ENCODE results near the gene NTN1.

The NTN1 gene

DNA sequence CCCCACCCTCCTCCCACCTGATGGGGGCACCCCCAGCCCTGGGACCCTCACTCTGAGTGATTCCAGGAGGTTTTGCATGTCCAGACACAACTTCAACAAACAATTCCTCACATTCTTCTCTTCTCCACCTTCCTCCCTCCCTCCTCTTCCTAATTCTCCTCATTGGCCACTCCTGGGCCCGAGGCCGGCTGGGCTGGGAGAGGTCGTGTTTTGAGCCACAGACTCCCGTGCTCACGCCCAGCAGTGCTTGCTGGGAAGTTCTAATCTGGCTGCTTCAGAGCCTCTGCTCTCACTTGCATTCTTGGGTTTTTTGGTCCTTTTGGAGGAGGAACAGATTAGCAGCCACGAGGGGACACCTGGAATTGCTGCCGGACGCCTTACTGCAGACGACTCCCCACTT lies 157.0 kb downstream of the NTN1 start:
- no peak overlapping the region for H2AFZ ChIP-seq (ENCODE audit: low read depth, low read length)
- no peak overlapping the region for H3K4me3 ChIP-seq (ENCODE audit: low read length)
- H3K9me3 ChIP-seq (ENCODE audit: low read length): peaks cover 8% of the 10 kb centered on the region
- no peaks in the 10 kb centered on the region for H3K4me1 ChIP-seq (ENCODE audit: insufficient read depth, low read length)
- no peaks in the 10 kb centered on the region for H3K27me3 ChIP-seq (ENCODE audit: insufficient read depth, low read length)
- H3K36me3 ChIP-seq (ENCODE audit: insufficient read depth, low read length): no peaks in the 10 kb centered on the region

DNA sequence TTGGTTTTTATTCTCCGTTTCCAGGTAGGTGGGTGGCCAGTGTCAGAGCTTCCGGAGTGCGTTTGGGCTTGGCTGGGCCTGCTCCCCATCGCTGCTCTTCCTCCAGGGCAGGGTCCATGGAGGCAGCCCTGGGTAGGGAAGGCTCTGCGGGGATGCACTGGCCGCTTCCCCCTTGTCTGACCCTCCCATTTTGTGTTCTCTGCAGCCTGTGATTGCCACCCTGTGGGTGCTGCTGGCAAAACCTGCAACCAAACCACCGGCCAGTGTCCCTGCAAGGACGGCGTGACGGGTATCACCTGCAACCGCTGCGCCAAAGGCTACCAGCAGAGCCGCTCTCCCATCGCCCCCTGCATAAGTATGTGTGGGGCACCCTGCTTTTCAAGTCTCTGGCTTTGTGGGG lies 158.3 kb downstream of the NTN1 start:
- Histone ChIP-seq H2AFZ (ENCODE audit: low read depth, low read length) (no peak overlapping the region), H3K36me3 (ENCODE audit: insufficient read depth, low read length) (no peaks in the 10 kb centered on the region), H3K4me1 (ENCODE audit: insufficient read depth, low read length) (no peaks in the 10 kb centered on the region), H3K9me3 (ENCODE audit: low read length) (peaks cover 1% of the 10 kb centered on the region), H3K27me3 (ENCODE audit: insufficient read depth, low read length) (no peaks in the 10 kb centered on the region), H3K4me3 (ENCODE audit: low read length) (no peak overlapping the region)

GRCh38 chr17:9181640-9182039 lies 160.3 kb downstream of the NTN1 start:
- H3K4me3 ChIP-seq (ENCODE audit: low read length): no peak overlapping the region
- no peaks in the 10 kb centered on the region for H3K4me1 ChIP-seq (ENCODE audit: insufficient read depth, low read length)
- no peaks in the 10 kb centered on the region for H3K27me3 ChIP-seq (ENCODE audit: insufficient read depth, low read length)

GRCh38 chr17:9183306-9183705 lies 162.0 kb downstream of the NTN1 start:
- no peaks in the 10 kb centered on the region for H3K36me3 ChIP-seq (ENCODE audit: insufficient read depth, low read length)
- no peaks in the 10 kb centered on the region for H3K4me1 ChIP-seq (ENCODE audit: insufficient read depth, low read length)
- H3K27me3 ChIP-seq (ENCODE audit: insufficient read depth, low read length): no peaks in the 10 kb centered on the region
- no peaks in the 10 kb centered on the region for H3K9me3 ChIP-seq (ENCODE audit: low read length)
- H3K4me3 ChIP-seq (ENCODE audit: low read length): no peak overlapping the region
- no peak overlapping the region for H2AFZ ChIP-seq (ENCODE audit: low read depth, low read length)

More at GRCh38 chr17:9181640-9182039, 160.3 kb downstream of the NTN1 start:
- no peaks in the 10 kb centered on the region for H3K36me3 ChIP-seq (ENCODE audit: insufficient read depth, low read length)
- no peaks in the 10 kb centered on the region for H3K9me3 ChIP-seq (ENCODE audit: low read length)
- no peak overlapping the region for H2AFZ ChIP-seq (ENCODE audit: low read depth, low read length)

GRCh38 chr17:9185142-9185541 lies 163.8 kb downstream of the NTN1 start:
- Histone ChIP-seq H2AFZ (ENCODE audit: low read depth, low read length) (no peak overlapping the region), H3K9me3 (ENCODE audit: low read length) (no peaks in the 10 kb centered on the region), H3K4me3 (ENCODE audit: low read length) (no peak overlapping the region), H3K4me1 (ENCODE audit: insufficient read depth, low read length) (no peaks in the 10 kb centered on the region), H3K27me3 (ENCODE audit: insufficient read depth, low read length) (no peaks in the 10 kb centered on the region), H3K36me3 (ENCODE audit: insufficient read depth, low read length) (no peaks in the 10 kb centered on the region)

- no peak overlapping the region for H3K4me3 ChIP-seq (ENCODE audit: low read length)
- no peaks in the 10 kb centered on the region for H3K27me3 ChIP-seq (ENCODE audit: insufficient read depth, low read length)
- H3K4me1 ChIP-seq (ENCODE audit: insufficient read depth, low read length): no peaks in the 10 kb centered on the region
- H2AFZ ChIP-seq (ENCODE audit: low read depth, low read length): no peak overlapping the region
- no peaks in the 10 kb centered on the region for H3K9me3 ChIP-seq (ENCODE audit: low read length)
- no peaks in the 10 kb centered on the region for H3K36me3 ChIP-seq (ENCODE audit: insufficient read depth, low read length)
Measured at GRCh38 chr17:9185688-9186284, 164.5 kb downstream of the NTN1 start.

- H3K4me1 ChIP-seq (ENCODE audit: insufficient read depth, low read length): no peaks in the 10 kb centered on the region
Measured at GRCh38 chr17:9187828-9188227, 166.5 kb downstream of the NTN1 start.

GRCh38 chr17:9188367-9188766 lies 167.1 kb downstream of the NTN1 start:
- Histone ChIP-seq H3K27me3 (ENCODE audit: insufficient read depth, low read length) (no peaks in the 10 kb centered on the region), H3K4me1 (ENCODE audit: insufficient read depth, low read length) (no peaks in the 10 kb centered on the region), H3K36me3 (ENCODE audit: insufficient read depth, low read length) (no peaks in the 10 kb centered on the region), H2AFZ (ENCODE audit: low read depth, low read length) (no peak overlapping the region), H3K4me3 (ENCODE audit: low read length) (no peak overlapping the region), H3K9me3 (ENCODE audit: low read length) (no peaks in the 10 kb centered on the region)

More at GRCh38 chr17:9187828-9188227, 166.5 kb downstream of the NTN1 start:
- Histone ChIP-seq H3K9me3 (ENCODE audit: low read length) (no peaks in the 10 kb centered on the region), H3K36me3 (ENCODE audit: insufficient read depth, low read length) (no peaks in the 10 kb centered on the region), H3K4me3 (ENCODE audit: low read length) (no peak overlapping the region), H2AFZ (ENCODE audit: low read depth, low read length) (no peak overlapping the region), H3K27me3 (ENCODE audit: insufficient read depth, low read length) (no peaks in the 10 kb centered on the region)

- no peaks in the 10 kb centered on the region for H3K9me3 ChIP-seq (ENCODE audit: low read length)
- H3K4me1 ChIP-seq (ENCODE audit: insufficient read depth, low read length): peaks cover 8% of the 10 kb centered on the region
- no peak overlapping the region for H3K4me3 ChIP-seq (ENCODE audit: low read length)
- no peaks in the 10 kb centered on the region for H3K27me3 ChIP-seq (ENCODE audit: insufficient read depth, low read length)
- H2AFZ ChIP-seq (ENCODE audit: low read depth, low read length): no peak overlapping the region
- H3K36me3 ChIP-seq (ENCODE audit: insufficient read depth, low read length): no peaks in the 10 kb centered on the region
Measured at GRCh38 chr17:9189870-9190269, 168.6 kb downstream of the NTN1 start.

GRCh38 chr17:9192010-9192409 lies 170.7 kb downstream of the NTN1 start:
- peaks cover 29% of the 10 kb centered on the region for H3K4me1 ChIP-seq (ENCODE audit: insufficient read depth, low read length)
- H2AFZ ChIP-seq (ENCODE audit: low read depth, low read length): no peak overlapping the region
- H3K36me3 ChIP-seq (ENCODE audit: insufficient read depth, low read length): no peaks in the 10 kb centered on the region
- H3K4me3 ChIP-seq (ENCODE audit: low read length): no peak overlapping the region
- no peaks in the 10 kb centered on the region for H3K27me3 ChIP-seq (ENCODE audit: insufficient read depth, low read length)
- no peaks in the 10 kb centered on the region for H3K9me3 ChIP-seq (ENCODE audit: low read length)

GRCh38 chr17:9195411-9195810 lies 174.1 kb downstream of the NTN1 start:
- Histone ChIP-seq H3K36me3 (ENCODE audit: insufficient read depth, low read length) (no peaks in the 10 kb centered on the region), H3K9me3 (ENCODE audit: low read length) (no peaks in the 10 kb centered on the region), H3K4me3 (ENCODE audit: low read length) (no peak overlapping the region), H3K27me3 (ENCODE audit: insufficient read depth, low read length) (no peaks in the 10 kb centered on the region), H3K4me1 (ENCODE audit: insufficient read depth, low read length) (peaks cover 30% of the 10 kb centered on the region), H2AFZ (ENCODE audit: low read depth, low read length) (no peak overlapping the region)

- Histone ChIP-seq H3K36me3 (ENCODE audit: insufficient read depth, low read length) (no peaks in the 10 kb centered on the region), H3K27me3 (ENCODE audit: insufficient read depth, low read length) (no peaks in the 10 kb centered on the region), H3K9me3 (ENCODE audit: low read length) (no peaks in the 10 kb centered on the region), H2AFZ (ENCODE audit: low read depth, low read length) (no peak overlapping the region), H3K4me3 (ENCODE audit: low read length) (no peak overlapping the region), H3K4me1 (ENCODE audit: insufficient read depth, low read length) (peaks cover 30% of the 10 kb centered on the region)
Measured at GRCh38 chr17:9195961-9196670, 174.8 kb downstream of the NTN1 start.

- H3K4me1 ChIP-seq (ENCODE audit: insufficient read depth, low read length): peaks cover 23% of the 10 kb centered on the region
- no peaks in the 10 kb centered on the region for H3K36me3 ChIP-seq (ENCODE audit: insufficient read depth, low read length)
- H2AFZ ChIP-seq (ENCODE audit: low read depth, low read length): no peak overlapping the region
- no peaks in the 10 kb centered on the region for H3K9me3 ChIP-seq (ENCODE audit: low read length)
- no peak overlapping the region for H3K4me3 ChIP-seq (ENCODE audit: low read length)
- H3K27me3 ChIP-seq (ENCODE audit: insufficient read depth, low read length): no peaks in the 10 kb centered on the region
Measured at GRCh38 chr17:9199571-9200551, 178.6 kb downstream of the NTN1 start.

Measured in neuron (in vitro differentiated cells).